HG03097 (cell line): ENCODE measurements around the gene PRDM10.
"Not testable (repeated sequence)": the region's sequence is repeated elsewhere in the genome, so short reads cannot be mapped to it uniquely, and the experiment has no call there.

Source experiments
- ATAC-seq: cut with Tn5 transposase; IDR thresholded peaks from one replicate; pipeline ENCODE4 v1.9.1; 2021; ENCODE audit not compliant: unreplicated experiment, low FRiP score

Gene PRDM10

GRCh38 chr11:129918361-129918760 lies 84.3 kb downstream of the PRDM10 start:
- ATAC-seq, result no peak

DNA sequence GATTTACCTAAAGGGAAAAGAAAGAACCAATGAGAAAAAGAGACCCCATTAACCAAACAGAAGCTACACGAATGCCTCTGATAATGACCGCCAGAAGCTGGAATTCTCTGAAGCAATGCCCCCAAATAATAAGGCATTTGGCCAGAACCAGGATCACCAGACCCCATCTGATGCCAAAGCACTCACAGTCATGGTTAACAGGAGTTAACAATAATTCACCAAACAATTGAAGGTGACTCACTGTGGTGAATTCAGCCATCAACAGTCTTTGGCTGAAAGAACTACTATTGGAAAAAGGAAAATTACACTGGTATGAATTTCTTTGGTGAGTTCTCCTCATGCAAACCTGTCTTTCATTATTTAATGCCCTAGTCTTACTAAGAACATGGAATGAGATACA lies 85.4 kb downstream of the PRDM10 start:
- no peak for ATAC-seq

GRCh38 chr11:129911298-129911697 lies 91.3 kb downstream of the PRDM10 start:
- ATAC-seq, result no peak

DNA sequence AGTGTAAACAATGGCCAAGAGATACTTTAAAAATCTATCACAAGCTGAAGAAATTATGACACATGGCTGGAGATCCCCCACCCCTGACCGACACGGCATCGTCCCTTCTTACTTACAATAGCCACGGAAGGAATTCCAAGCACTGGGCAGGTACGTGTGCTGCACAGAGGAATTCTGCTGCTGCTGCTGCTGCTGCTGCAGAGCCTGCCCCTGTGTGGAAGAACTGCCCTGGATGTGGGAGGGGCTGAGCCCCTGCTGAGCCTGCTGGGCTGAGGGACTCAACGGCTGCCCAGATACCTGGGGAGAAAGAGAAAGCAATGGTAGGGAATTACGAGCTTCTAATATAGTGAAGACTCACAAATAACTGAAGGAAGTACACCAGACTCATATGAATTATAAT lies 92.3 kb downstream of the PRDM10 start:
- no peak for ATAC-seq

- no peak for ATAC-seq
Observed at GRCh38 chr11:129905402-129905801, 97.2 kb downstream of the PRDM10 start.

DNA sequence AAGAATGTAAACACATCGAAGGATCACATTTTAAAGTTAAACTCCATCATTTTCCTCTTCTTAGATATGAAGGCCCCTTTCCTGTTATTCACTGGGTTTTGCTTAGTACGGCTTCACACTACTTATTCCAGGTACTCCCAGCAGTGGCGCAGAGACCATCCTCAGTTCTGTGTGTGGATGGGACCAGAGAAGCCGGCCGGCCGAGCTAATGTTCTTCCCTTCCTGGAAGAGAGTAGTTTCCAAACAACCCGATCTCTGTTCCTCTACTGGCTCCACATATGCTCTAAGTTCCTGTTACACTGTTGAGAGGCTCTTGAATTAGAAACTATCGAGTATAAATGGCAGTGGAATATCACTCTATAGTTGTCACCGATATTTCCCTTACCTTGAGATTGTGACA lies 106.6 kb downstream of the PRDM10 start:
- no peak for ATAC-seq

GRCh38 chr11:129895126-129896041 lies 107.3 kb downstream of the PRDM10 start, which contains the start of gene NFRKB:
Gene NFRKB, minus strand, starts transcription at chr11:129895578. Its CDS starts 2,729 bp downstream, at chr11:129892849.
- ATAC-seq, result peak; percentile 97

DNA sequence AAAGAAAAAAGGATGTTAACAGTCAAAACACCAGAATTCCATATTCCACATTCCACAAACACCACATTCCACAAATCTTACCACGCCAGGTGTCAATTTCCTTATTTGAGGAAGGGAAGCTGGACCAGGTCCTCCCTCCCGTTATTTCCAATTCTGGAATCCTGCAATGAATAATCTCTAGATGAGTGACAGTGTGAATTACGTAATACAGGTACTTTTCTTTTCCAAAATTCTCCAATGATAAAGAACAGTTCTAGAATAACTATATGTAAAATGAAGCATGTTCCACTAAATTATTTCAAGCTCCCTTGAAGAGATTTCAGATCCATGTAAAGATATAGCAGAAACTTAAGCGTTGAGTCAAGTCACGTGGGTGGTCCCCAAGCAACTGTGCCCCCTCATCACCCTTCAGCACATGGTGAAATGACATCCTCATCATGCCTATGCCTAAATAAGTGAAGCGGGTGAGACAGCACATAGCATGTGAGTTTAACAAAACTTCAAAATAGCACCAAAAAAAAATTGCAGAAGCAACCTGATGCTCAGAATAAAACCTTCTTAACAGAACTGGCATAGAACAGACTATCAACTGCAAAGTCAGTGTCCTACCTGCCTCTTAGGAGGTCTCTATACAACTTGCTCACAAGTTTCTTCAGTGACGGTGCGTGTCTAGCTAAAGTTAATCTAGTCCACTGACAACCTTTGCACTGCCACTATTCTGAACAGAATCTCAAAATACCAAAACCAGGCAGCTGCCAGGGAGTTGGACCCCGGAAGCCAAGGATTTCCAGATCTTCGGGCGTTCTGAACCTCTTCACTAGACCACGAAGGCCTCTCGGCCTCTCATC lies 108.1 kb downstream of the PRDM10 start:
- ATAC-seq, result no peak

- ATAC-seq, result no peak
Observed at GRCh38 chr11:129888451-129888850, 114.2 kb downstream of the PRDM10 start.

DNA sequence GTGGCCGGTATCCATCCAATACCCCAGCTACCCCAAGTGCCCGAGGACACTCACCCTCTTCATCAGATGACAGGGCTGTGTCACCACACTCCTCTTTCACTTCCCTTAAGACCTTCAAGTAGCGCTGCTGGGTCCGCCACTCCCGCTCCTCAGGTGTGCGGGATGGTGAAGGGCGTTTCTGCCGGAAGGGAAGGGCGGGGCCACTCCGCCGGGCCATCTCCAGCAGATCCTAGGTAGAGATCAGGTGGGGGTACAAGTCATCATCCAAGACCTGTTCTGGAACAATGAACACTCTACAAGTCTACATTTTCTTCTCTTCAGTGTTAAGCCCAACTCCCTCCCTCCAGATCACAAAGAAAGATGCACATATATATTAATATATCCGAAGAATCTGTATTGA lies 117.3 kb downstream of the PRDM10 start:
- no peak for ATAC-seq

DNA sequence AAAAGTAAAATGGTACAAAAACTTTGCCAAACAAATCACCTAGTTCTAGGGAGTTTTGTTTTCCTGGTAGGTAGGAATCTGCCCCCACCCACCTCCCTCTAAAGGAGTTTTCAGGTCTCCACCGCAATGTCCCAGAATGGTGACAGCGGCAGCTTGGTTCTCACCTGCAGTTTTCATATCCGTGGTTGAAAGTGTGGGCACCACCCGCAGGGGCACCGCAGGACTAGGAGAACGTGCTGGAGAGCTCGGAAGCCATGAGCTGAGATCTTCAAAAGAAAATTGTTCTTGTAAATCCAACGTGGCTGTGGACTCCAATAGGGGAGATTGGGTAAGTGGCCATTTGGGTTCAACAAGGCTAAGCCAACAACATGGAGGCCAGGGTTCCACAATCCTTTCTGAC lies 118.1 kb downstream of the PRDM10 start:
- ATAC-seq, result no peak

DNA sequence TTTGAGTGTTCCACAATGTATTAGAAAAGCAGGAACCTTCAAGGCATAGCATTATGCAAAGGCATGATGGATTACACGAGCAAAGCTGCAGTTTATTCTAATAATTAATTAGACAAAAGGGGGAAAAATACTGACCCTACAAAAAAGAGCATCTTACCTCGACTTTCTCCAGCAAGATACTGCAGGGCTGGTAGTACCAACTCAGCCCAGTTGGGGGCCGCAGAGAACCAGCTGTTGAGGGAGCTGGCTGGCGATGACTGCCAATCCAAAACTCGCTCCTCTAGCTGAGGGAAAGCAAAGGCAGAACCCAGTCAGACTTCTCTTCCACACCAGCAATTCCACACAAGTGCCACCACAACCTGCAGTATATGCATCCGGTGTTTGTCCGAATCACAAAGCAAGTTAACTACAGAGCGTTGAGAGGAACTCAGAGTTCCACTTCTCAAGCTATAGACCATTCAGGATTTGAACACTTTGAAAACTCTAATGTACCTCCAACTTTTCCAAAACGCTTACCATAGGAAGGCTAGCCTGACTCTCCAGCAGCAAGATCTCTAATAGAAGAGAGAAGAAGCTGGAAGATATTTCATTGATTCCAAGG lies 121.0 kb downstream of the PRDM10 start:
- ATAC-seq, result no peak

- no peak for ATAC-seq
Observed at GRCh38 chr11:129880311-129880710, 122.3 kb downstream of the PRDM10 start.

GRCh38 chr11:129871914-129872313 lies 130.7 kb downstream of the PRDM10 start:
- no peak for ATAC-seq

- not testable (repeated sequence) for ATAC-seq
Observed at GRCh38 chr11:129868626-129869025, 134.0 kb downstream of the PRDM10 start.

- ATAC-seq, result no peak
Observed at GRCh38 chr11:129866311-129866710, 136.3 kb downstream of the PRDM10 start.

- no peak for ATAC-seq
Observed at GRCh38 chr11:129865701-129866100, 136.9 kb downstream of the PRDM10 start.

DNA sequence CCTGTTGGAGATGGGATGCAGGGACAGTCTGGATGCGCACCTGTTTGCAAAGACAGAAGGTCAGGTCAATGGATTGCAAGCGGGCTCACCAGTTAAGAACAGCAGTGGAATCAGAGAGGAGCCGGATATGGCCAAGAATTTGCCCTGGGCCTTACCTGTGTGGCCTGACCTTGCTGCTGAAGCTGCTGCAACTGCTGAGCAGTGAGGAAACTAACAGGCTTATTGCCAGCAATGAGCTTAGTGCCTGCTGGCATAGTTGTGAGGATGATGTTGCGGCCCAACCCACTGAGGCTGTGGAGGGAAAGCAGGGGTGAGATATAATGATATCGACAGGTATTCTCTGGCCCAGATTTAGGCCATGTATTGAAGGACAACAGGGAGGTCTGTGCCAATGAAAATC lies 137.8 kb downstream of the PRDM10 start:
- ATAC-seq, result no peak

DNA sequence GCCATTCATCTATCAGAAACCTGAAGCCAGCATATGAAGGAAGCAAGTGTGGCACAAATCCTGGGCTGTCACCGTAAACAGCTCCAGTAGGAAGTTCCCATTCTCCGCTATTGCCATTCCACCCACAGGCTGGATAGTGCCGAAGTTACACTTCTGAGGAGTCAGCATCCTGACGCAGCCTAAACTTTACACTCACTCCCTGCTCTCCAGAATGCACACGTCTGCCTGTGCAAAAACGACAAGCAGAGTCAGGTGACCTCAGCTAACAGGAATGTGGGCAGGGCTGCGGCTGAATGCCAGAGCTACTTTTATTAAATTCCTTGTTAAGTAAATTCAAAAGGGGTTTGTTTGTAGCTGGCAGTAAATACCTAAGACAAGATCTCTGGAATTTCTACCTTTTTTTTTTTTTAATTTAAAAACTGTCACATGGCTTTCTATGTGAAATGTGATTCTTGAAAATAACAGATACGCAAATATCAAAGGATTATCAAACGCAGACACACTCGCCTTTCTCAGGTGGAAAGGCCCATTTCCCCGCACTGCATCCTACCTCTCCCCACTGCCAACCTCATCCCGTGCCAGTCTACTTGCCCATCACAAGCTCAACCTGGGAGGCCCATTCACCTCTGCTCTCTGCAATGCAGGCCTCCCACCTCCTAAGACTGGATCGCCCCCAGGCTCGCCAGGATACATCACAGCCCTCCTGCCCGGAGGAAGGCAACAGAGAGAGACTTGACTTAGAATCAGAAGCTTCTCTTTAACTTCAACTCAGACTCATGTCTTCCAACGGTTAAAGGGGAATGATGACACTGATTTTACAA lies 140.7 kb downstream of the PRDM10 start:
- no peak for ATAC-seq

DNA sequence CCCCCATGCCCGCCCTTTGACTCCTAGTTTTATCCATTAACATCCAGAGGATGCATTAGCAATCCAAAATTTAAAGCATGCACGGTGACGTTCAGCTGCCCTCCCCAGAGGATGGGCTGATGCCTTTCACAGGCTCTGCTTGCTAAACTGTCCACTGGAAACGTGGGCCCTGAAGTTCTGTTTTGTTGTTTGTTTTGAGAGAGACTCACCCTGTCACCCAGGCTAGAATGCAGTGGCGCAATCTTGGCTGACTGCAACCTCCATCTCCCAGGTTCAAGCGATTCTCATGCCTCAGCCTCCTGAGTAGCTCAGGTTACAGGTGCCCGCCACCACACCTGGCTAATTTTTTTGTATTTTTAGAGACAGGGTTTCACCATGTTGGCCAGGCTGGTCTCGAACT lies 146.6 kb downstream of the PRDM10 start:
- ATAC-seq, result no peak
